Tracheal epithelial cell (primary cell): ENCODE results near the gene EML5. TPM values are rescaled to one million over a fixed set of nuclear protein-coding genes. Genes with fewer than 3 reads are reported as not detected.

ENCODE experiments used
- total RNA-seq: library from RNA; depleted of rRNA; stranded (reverse); fragments of >200 nt; gene quantifications from 2 replicates; pipeline ENCODE4 v1.2.1, GENCODE V29; 2014

EML5 gene
- 0.96 TPM in 1 of 2 replicates, not detected in the other for total RNA-seq

GRCh38 chr14:88792473-88793258 is at the start of gene EML5:
EML5 (minus strand) TSS chr14:88792953; CDS start chr14:88792503, 450 bp downstream.

DNA sequence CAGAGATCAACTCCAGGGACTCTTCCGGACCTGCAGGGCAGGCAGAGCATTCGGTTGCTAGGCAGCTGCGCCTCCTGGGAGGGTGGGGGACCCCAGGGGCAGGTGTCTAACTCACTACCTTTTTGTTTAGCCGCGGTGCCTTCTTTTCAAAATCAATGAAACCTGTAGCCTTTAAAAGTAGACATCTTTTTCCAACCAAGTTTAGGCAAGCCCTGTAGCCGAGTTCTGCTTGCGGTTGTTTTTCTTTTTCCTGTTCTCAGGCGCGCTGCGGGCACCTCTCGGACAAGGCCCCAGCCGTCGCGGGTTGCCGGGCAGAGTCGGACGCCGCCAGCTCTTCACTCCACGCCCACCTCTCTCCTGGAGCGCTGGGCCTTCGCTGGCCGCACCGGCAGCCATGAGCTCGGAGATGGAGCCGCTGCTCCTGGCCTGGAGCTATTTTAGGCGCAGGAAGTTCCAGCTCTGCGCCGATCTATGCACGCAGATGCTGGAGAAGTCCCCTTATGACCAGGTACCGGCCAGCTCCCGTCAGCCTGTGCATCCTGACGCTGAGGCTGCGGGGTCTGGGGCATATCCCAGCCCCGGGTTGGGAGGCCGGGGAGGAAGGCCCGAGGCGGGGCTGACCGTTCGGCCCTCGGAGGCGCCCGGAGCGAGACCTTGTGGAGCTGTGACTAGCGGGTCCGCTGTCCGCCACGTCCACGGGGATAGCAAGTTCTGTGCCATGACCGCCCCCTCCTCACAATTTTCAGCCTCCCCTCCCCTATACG is 31.7 kb upstream of the EML5 start, which contains the start of gene TTC8:
TSS of gene TTC8 (plus strand) at position 338 of the 764 bp plus-strand sequence. CDS start at position 395, 57 bp downstream.

DNA sequence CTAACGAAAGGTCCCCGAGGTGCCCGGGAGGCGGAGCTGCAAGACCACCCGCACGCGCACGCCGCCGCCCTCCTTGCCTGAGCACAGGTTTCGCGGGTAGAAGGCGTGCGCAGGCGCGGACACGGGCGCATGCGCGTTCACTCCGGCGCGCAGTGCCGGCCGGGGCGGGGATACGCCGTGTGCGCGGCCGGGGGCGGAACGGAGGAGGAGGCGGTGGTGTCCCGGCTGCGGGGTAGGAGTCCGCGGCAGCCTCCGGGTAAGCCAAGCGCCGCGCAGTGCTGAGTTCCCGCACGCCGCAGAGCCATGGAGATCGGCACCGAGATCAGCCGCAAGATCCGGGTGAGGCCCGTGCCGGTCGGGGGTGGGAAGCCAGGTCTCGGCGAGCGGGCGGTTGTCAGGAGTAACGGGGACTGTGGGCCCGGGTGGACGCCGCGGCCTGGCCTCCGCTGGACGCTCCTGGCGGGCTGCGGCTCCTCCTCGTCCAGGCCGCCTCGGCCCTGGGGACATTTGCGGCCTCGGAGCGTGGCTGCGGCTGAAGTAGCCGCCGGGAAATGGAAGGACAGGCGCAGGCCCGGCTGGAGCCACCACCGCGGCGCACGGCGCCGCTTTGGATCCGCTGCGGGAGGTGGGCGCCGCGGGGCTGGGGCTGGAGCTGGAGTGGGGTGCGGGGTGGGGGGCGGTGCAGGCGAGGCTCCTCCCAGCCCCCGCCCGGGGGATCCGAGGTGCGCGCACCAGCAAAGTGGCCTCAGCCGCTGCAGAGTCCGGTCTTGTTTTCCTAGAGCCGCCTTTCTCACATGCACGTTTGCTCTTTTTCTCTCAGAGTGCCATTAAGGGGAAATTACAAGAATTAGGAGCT is 229.7 kb downstream of the EML5 start, which contains the start of gene ZC3H14:
TSS of gene ZC3H14 (plus strand) at position 207 of the 856 bp plus-strand sequence. CDS start at position 304, 97 bp downstream.

Other genes starting within 250 kb of the EML5 start
- 4.3 and 4.7 TPM in 2 replicates for gene PTPN21, start 237.9 kb downstream of the EML5 start, total RNA-seq
- 41.2 and 41.8 TPM in 2 replicates for gene ZC3H14, start 229.9 kb downstream of the EML5 start, total RNA-seq
- gene TTC8, start 31.7 kb upstream of the EML5 start, total RNA-seq, result 13.4 and 13.7 TPM in 2 replicates